H9 (cell line): ENCODE data around the gene MED15. TPM values are rescaled to one million over a fixed set of nuclear protein-coding genes. Genes with fewer than 3 reads are reported as not detected.

ENCODE experiments used
- DNase-seq: peaks from one replicate; pipeline ENCODE4 v3.0.0-alpha.2; 2017
- H2AFZ ChIP-seq: one replicate; pipeline ENCODE4 v1.6.1; 2013; ENCODE audit warnings: mild to moderate bottlenecking, low read length, control low read depth, moderate library complexity
- H2AK5ac ChIP-seq: 2 replicates; pipeline ENCODE4 v1.6.1; 2013; ENCODE audit warnings: low read length, control low read depth, mixed read lengths; ENCODE audit not compliant: insufficient read length
- H2BK120ac ChIP-seq: one replicate; pipeline ENCODE4 v1.6.1; 2013; ENCODE audit warnings: low read depth, mild to moderate bottlenecking, low read length, control low read depth, inconsistent platforms; ENCODE audit not compliant: poor library complexity, severe bottlenecking
- H2BK12ac ChIP-seq: 2 replicates; pipeline ENCODE4 v1.6.1; 2013; ENCODE audit warnings: low read length, control low read depth, mixed read lengths, low read depth; ENCODE audit not compliant: insufficient read length
- H2BK15ac ChIP-seq: 2 replicates; pipeline ENCODE4 v1.6.1; 2013; ENCODE audit warnings: low read depth, low read length, control low read depth
- H2BK20ac ChIP-seq: one replicate; pipeline ENCODE4 v1.6.1; 2013; ENCODE audit warnings: low read depth, mild to moderate bottlenecking, low read length, control low read depth, inconsistent platforms; ENCODE audit not compliant: poor library complexity, severe bottlenecking
- H2BK5ac ChIP-seq: 2 replicates; pipeline ENCODE4 v1.6.1; 2013; ENCODE audit warnings: low read length, control low read depth, mixed read lengths; ENCODE audit not compliant: insufficient read length
- H3K14ac ChIP-seq: 2 replicates; pipeline ENCODE4 v1.6.1; 2013; ENCODE audit warnings: low read length, control low read depth; ENCODE audit not compliant: insufficient read depth
- H3K18ac ChIP-seq: 2 replicates; pipeline ENCODE4 v1.6.1; 2013; ENCODE audit warnings: low read depth, mild to moderate bottlenecking, mixed read lengths, low read length, control low read depth; ENCODE audit not compliant: insufficient read length
- H3K23ac ChIP-seq: 2 replicates; pipeline ENCODE4 v1.6.1; 2013; ENCODE audit warnings: low read length, control low read depth, mixed read lengths, low read depth; ENCODE audit not compliant: insufficient read length
- H3K23me2 ChIP-seq: 2 replicates; pipeline ENCODE4 v1.6.1; 2013; ENCODE audit warnings: low read depth, mild to moderate bottlenecking, mixed read lengths, low read length, control low read depth; ENCODE audit not compliant: insufficient read length, poor library complexity, severe bottlenecking
- H3K27ac ChIP-seq: 2 replicates; pipeline ENCODE4 v1.5.1; 2013; ENCODE audit warnings: low read length, control low read depth, mixed read lengths, low read depth; ENCODE audit not compliant: insufficient read length
- H3K27me3 ChIP-seq: 2 replicates; pipeline ENCODE4 v1.6.1; 2013; ENCODE audit warnings: low read length, control low read depth, inconsistent platforms; ENCODE audit not compliant: insufficient read depth
- H3K4ac ChIP-seq: 2 replicates; pipeline ENCODE4 v1.6.1; 2013; ENCODE audit warnings: low read depth, mild to moderate bottlenecking, control low read depth, inconsistent platforms, low read length, moderate library complexity
- H3K4me1 ChIP-seq: 2 replicates; pipeline ENCODE4 v1.6.1; 2013; ENCODE audit warnings: low read length, control low read depth, inconsistent platforms; ENCODE audit not compliant: insufficient read depth
- H3K4me2 ChIP-seq: 2 replicates; pipeline ENCODE4 v1.6.1; 2013; ENCODE audit warnings: low read length, control low read depth, mixed read lengths; ENCODE audit not compliant: insufficient read length, insufficient read depth
- H3K56ac ChIP-seq: 2 replicates; pipeline ENCODE4 v1.6.1; 2013; ENCODE audit warnings: low read depth, mild to moderate bottlenecking, mixed read lengths, low read length, control low read depth; ENCODE audit not compliant: insufficient read length
- H3K79me1 ChIP-seq: 2 replicates; pipeline ENCODE4 v1.6.1; 2013; ENCODE audit warnings: low read depth, mild to moderate bottlenecking, moderate library complexity, low read length, control low read depth, inconsistent platforms; ENCODE audit not compliant: insufficient read depth, poor library complexity, severe bottlenecking
- H3K79me2 ChIP-seq: 2 replicates; pipeline ENCODE4 v1.6.1; 2013; ENCODE audit warnings: low read length, control low read depth, inconsistent platforms; ENCODE audit not compliant: insufficient read depth
- H3K9ac ChIP-seq: 2 replicates; pipeline ENCODE4 v1.6.1; 2013; ENCODE audit warnings: low read length, control low read depth, mixed read lengths; ENCODE audit not compliant: insufficient read length; ENCODE audit errors: extremely low read depth
- H3K9me3 ChIP-seq: one replicate; pipeline ENCODE4 v1.6.1; 2013; ENCODE audit warnings: low read depth, low read length, inconsistent platforms; ENCODE audit not compliant: control insufficient read depth
- H3T11ph ChIP-seq: one replicate; pipeline ENCODE4 v1.6.1; 2013; ENCODE audit warnings: mild to moderate bottlenecking, low read length, control low read depth, inconsistent platforms
- H4K20me1 ChIP-seq: one replicate; pipeline ENCODE4 v1.6.1; 2013; ENCODE audit not compliant: control insufficient read depth, insufficient read length, insufficient read depth
- H4K5ac ChIP-seq: 2 replicates; pipeline ENCODE4 v1.6.1; 2013; ENCODE audit warnings: low read depth, mild to moderate bottlenecking, mixed read lengths, low read length, control low read depth; ENCODE audit not compliant: insufficient read length
- H4K8ac ChIP-seq: replicated peaks from 2 replicates; pipeline ENCODE4 v1.6.1; 2013; ENCODE audit warnings: low read length, control low read depth, mixed read lengths, low read depth; ENCODE audit not compliant: insufficient read length
- H4K91ac ChIP-seq: 2 replicates; pipeline ENCODE4 v1.6.1; 2013; ENCODE audit warnings: low read depth, mild to moderate bottlenecking, moderate library complexity, mixed read lengths, low read length, control low read depth; ENCODE audit not compliant: insufficient read length
- H3K27ac Mint-ChIP-seq, 3 experiments: 2 replicates in 2 of 3; 3 replicates in 1 of 3; pipeline ENCODE4 v1.8.0; 2020 to 2021; ENCODE audit warnings: mixed read lengths in 3 of 3, mild to moderate bottlenecking in 1 of 3, moderate library complexity in 1 of 3
- H3K27me3 Mint-ChIP-seq: 2 replicates; pipeline ENCODE4 v1.8.0; 2021; ENCODE audit warnings: low read depth, mild to moderate bottlenecking, moderate library complexity, mixed read lengths
- H3K36me3 Mint-ChIP-seq, 3 experiments: 2 replicates in 2 of 3; 3 replicates in 1 of 3; pipeline ENCODE4 v1.8.0; 2020 to 2021; ENCODE audit warnings: low read depth in 3 of 3, mixed read lengths in 3 of 3; ENCODE audit not compliant: insufficient read depth in 1 of 3
- H3K4me1 Mint-ChIP-seq, 2 experiments: 2 replicates each; pipeline ENCODE4 v1.8.0; 2020; ENCODE audit warnings: mixed read lengths in 2 of 2
- H3K4me3 Mint-ChIP-seq, 2 experiments: 2 replicates in 1 of 2; 3 replicates in 1 of 2; pipeline ENCODE4 v1.8.0; 2020 to 2021; ENCODE audit warnings: mild to moderate bottlenecking in 2 of 2, mixed read lengths in 2 of 2, moderate library complexity in 1 of 2
- H3K9me3 Mint-ChIP-seq, 2 experiments: 2 replicates in 1 of 2; 3 replicates in 1 of 2; pipeline ENCODE4 v1.8.0; 2020; ENCODE audit warnings: mild to moderate bottlenecking in 2 of 2, mixed read lengths in 2 of 2, moderate library complexity in 1 of 2
- CTCF ChIP-seq: fragments of 200-600 bp; sonication (generic); conservative IDR thresholded peaks from 3 replicates; pipeline ENCODE4 v1.8.0; 2021; ENCODE audit warnings: antibody characterized with exemption, mild to moderate bottlenecking
- WGBS: extraction: QIAGEN DNeasy Blood & Tissue Kit; methylation state at CpG from one replicate; pipeline ENCODE4 v1.1.7; 2013; ENCODE audit warnings: missing lambda C conversion rate, low lambda C conversion rate, mixed read lengths; ENCODE audit not compliant: insufficient read length; ENCODE audit errors: extremely low coverage; 5-methylcytosine and 5-hydroxymethylcytosine counted together
- total RNA-seq: library from RNA; stranded (reverse); gene quantifications from 2 replicates; pipeline ENCODE4 v1.2.1, GENCODE V29; 2021

MED15 gene
- total RNA-seq, 1 experiment from 2014 or later = 47.4 TPM

- Histone ChIP-seq H2BK5ac (no peak overlapping the region), H3K23ac (no peak overlapping the region), H3K27ac (no peak overlapping the region), H3K18ac (no peak overlapping the region), H3K9ac (no peak overlapping the region), H2BK15ac (no peak overlapping the region), H2BK120ac (no peak overlapping the region), H3K56ac (no peak overlapping the region), H3K4ac (no peak overlapping the region), H2AFZ (no peak overlapping the region), H3K27me3 (no peaks in the 10 kb centered on the region), H2AK5ac (no peak overlapping the region), H3K4me2 (no peak overlapping the region), H3K14ac (no peak overlapping the region), H4K5ac (no peak overlapping the region), H4K8ac (no peak overlapping the region), H3K9me3 (no peaks in the 10 kb centered on the region), H3T11ph (no peak overlapping the region), H3K23me2 (no peaks in the 10 kb centered on the region), H3K4me1 (no peaks in the 10 kb centered on the region), H3K79me1 (no peaks in the 10 kb centered on the region), H2BK12ac (no peak overlapping the region), H4K20me1 (no peaks in the 10 kb centered on the region), H3K79me2 (no peaks in the 10 kb centered on the region), H4K91ac (no peak overlapping the region), H2BK20ac (no peak overlapping the region)
- H3K36me3 Mint-ChIP-seq = peaks cover 2 to 25% (median 22%) of the 10 kb centered on the region in 3 experiments; a peak in 6 of 7 replicates
- no peak for TF ChIP-seq CTCF
- H3K9me3 Mint-ChIP-seq = no peaks in the 10 kb centered on the region
- peaks cover 1% of the 10 kb centered on the region; the same call in 1 of the 2 replicates for H3K27me3 Mint-ChIP-seq
- H3K4me3 Mint-ChIP-seq = no peak overlapping the region
- H3K4me1 Mint-ChIP-seq = peaks cover 0 to 8% of the 10 kb centered on the region in 2 experiments; a peak in 2 of 4 replicates
- WGBS = no CpG with 5 or more reads among the region's 13 CpGs
- H3K27ac Mint-ChIP-seq = no peak overlapping the region; a peak in 1 of 7 replicates
- no peak for DNase-seq
Measured at GRCh38 chr22:20588843-20589581, 81.6 kb downstream of the MED15 start.
